ENCODE measurements around the gene H3-3A. TPM values are rescaled to one million over a fixed set of nuclear protein-coding genes. Genes with fewer than 3 reads are reported as not detected.

The H3-3A gene
- total RNA-seq, 4 donors from 2014 or later, result 224 to 510 (median 444) TPM

- Histone ChIP-seq H3K4me1 (peaks cover 40% of the 10 kb centered on the region), H3K36me3 (no peaks in the 10 kb centered on the region), H3K27me3 (no peaks in the 10 kb centered on the region), H3K9me3 (no peaks in the 10 kb centered on the region), H3K4me3 (peak overlapping the region; percentile 79), H3K27ac (peak overlapping the region; percentile 96)
- WGBS, result 19% methylated on average over 17 of the region's 23 CpGs
- no peak for TF ChIP-seq CTCF (IDR thresholded peaks at IDR 0.05)
- TF ChIP-seq POLR2A (IDR thresholded peaks at IDR 0.05), result no peak
- TF ChIP-seq EP300 (IDR thresholded peaks at IDR 0.05), result no peak
- TF ChIP-seq POLR2AphosphoS5 (IDR thresholded peaks at IDR 0.05), result no peak
- no peak for DNase-seq (ENCODE audit: low spot score in 2 of 2)
Measured at GRCh38 chr1:226108935-226109828, 46.7 kb downstream of the H3-3A start.

- Histone ChIP-seq H3K4me3 (peak overlapping the region; percentile 79), H3K4me1 (peaks cover 40% of the 10 kb centered on the region), H3K27me3 (no peaks in the 10 kb centered on the region), H3K36me3 (no peaks in the 10 kb centered on the region), H3K9me3 (no peaks in the 10 kb centered on the region), H3K27ac (peak overlapping the region; percentile 96)
- WGBS, result 0% methylated on average over 2 of the region's 57 CpGs
- TF ChIP-seq POLR2A (IDR thresholded peaks at IDR 0.05) (no peak), EP300 (IDR thresholded peaks at IDR 0.05) (no peak), POLR2AphosphoS5 (IDR thresholded peaks at IDR 0.05) (no peak), CTCF (IDR thresholded peaks at IDR 0.05) (peak in 1 of 2 donors; percentile 14)
- peak; percentile 92 to 93 for DNase-seq (ENCODE audit: low spot score in 2 of 2)
Measured at GRCh38 chr1:226109829-226110248, 47.3 kb downstream of the H3-3A start.

GRCh38 chr1:226110249-226111097, 48.0 kb downstream of the H3-3A start:
- no peak for TF ChIP-seq CTCF (IDR thresholded peaks at IDR 0.05)
- peak in 1 of 2 donors; percentile 45 for TF ChIP-seq POLR2A (IDR thresholded peaks at IDR 0.05)
- TF ChIP-seq EP300 (IDR thresholded peaks at IDR 0.05), result no peak
- DNase-seq (ENCODE audit: low spot score in 2 of 2), result peak in 1 of 2 donors; percentile 84
- H3K9me3 ChIP-seq, result no peaks in the 10 kb centered on the region
- WGBS, result 0% methylated on average over 24 of the region's 73 CpGs
- H3K4me1 ChIP-seq, result peaks cover 40% of the 10 kb centered on the region
- H3K36me3 ChIP-seq, result no peaks in the 10 kb centered on the region
- peak overlapping the region; percentile 96 for H3K27ac ChIP-seq
- H3K4me3 ChIP-seq, result peak overlapping the region; percentile 79
- H3K27me3 ChIP-seq, result no peaks in the 10 kb centered on the region

- Histone ChIP-seq H3K4me3 (peak overlapping the region; percentile 79), H3K27ac (peak overlapping the region; percentile 96)
- WGBS, result 52% methylated on average over 11 of the region's 11 CpGs
Measured at GRCh38 chr1:226111098-226111882, 48.8 kb downstream of the H3-3A start.

More at GRCh38 chr1:226111098-226111882, 48.8 kb downstream of the H3-3A start:
- H3K4me1 ChIP-seq, result peaks cover 44% of the 10 kb centered on the region
- no peaks in the 10 kb centered on the region for H3K9me3 ChIP-seq
- H3K36me3 ChIP-seq, result no peaks in the 10 kb centered on the region
- no peaks in the 10 kb centered on the region for H3K27me3 ChIP-seq
- no peak for DNase-seq (ENCODE audit: low spot score in 2 of 2)
- TF ChIP-seq EP300 (IDR thresholded peaks at IDR 0.05) (no peak), POLR2AphosphoS5 (IDR thresholded peaks at IDR 0.05) (no peak), POLR2A (IDR thresholded peaks at IDR 0.05) (no peak), CTCF (IDR thresholded peaks at IDR 0.05) (no peak)

All from suprapubic skin (tissue), 4 donors.